ENCODE results near the gene RBM48. TPM values are rescaled to one million over a fixed set of nuclear protein-coding genes. Genes with fewer than 3 reads are reported as not detected.

The RBM48 gene
- total RNA-seq, 1 experiment from 2014 or later = 14.6 TPM

DNA sequence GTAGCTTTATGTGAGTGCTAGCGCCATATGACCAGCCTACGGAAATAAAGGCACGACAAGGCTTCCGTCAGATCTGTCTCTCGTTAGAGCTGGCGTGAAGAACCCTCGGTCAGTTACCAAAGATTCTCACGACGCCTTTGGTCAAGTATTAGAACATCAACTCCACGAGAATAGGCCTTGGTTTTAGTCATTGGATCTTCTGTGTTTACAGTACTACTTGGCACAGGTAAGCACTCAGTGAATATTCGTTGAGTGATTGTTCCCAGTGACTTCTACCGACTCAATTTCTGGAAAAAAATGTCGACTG lies 316 bp downstream of the RBM48 start:
- CTCF ChIA-PET = interaction anchor here (0.7 to 1.3 kb wide), 5 partner anchors 11 to 81 kb away, joined by 3 to 6 read pairs (median 4); partner anchors contain the start of genes FAM133B and GATAD1

More for the DNA sequence above, 316 bp downstream of the RBM48 start:
- Histone ChIP-seq H3K4me3 (replicated peaks in 1 of 2; ENCODE audit: low read depth in 1 of 2, low read length in 2 of 2) (peak overlapping the region; percentile 83 to 85), H2AFZ (ENCODE audit: low read depth, low read length, poor library complexity, severe bottlenecking) (peak overlapping the region; percentile 51), H4K20me1 (ENCODE audit: insufficient read depth) (no peaks in the 10 kb centered on the region), H3K9ac (ENCODE audit: low read length) (peak overlapping the region; percentile 79), H3K9me3 (ENCODE audit: control insufficient read depth in 1 of 2, insufficient read depth in 1 of 2, low read depth in 1 of 2, low read length in 2 of 2) (no peaks in the 10 kb centered on the region), H3K36me3 (ENCODE audit: control insufficient read depth in 1 of 2, insufficient read depth in 2 of 2, low read length in 2 of 2) (peaks cover 8 to 18% of the 10 kb centered on the region in 2 experiments; a peak in 3 of 4 replicates), H3K4me2 (ENCODE audit: low read length) (peak overlapping the region; percentile 76), H3K4me1 (ENCODE audit: control insufficient read depth in 1 of 2, insufficient read depth in 2 of 2, low read length in 2 of 2) (peaks cover 5 to 12% of the 10 kb centered on the region in 2 experiments; a peak in 3 of 4 replicates), H3K79me2 (ENCODE audit: insufficient read depth, low read length) (peaks cover 43% of the 10 kb centered on the region), H3K27me3 (ENCODE audit: insufficient read depth, low read length) (no peaks in the 10 kb centered on the region), H3K9me2 (ENCODE audit: insufficient read depth) (no peaks in the 10 kb centered on the region), H3K27ac (ENCODE audit: low read depth, low read length) (peak overlapping the region; percentile 41)
- peak; percentile 5; the same call in 1 of the 2 replicates for ATAC-seq
- ChIA-PET RAD21 (ENCODE audit: low non-redundant PET in 1 of 2, low total read pairs in 2 of 2, uncharacterized antibody in 2 of 2, unreplicated experiment in 2 of 2) (interaction anchor here (0.7 kb wide), 2 partner anchors 37 to 1184 kb away, joined by 3 read pairs; no protein-coding TSS in a partner anchor), POLR2A (interaction anchor here (0.9 kb wide), 2 partner anchors 15 to 61 kb away, joined by 4 read pairs; partner anchors contain the start of gene FAM133B)
- TF ChIP-seq, protein P1, sequence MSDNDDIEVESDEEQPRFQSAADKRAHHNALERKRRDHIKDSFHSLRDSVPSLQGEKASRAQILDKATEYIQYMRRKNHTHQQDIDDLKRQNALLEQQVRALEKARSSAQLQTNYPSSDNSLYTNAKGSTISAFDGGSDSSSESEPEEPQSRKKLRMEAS (IDR thresholded peaks at IDR 0.05) = no peak
- TF ChIP-seq RAD21 (IDR thresholded peaks at IDR 0.05; ENCODE audit: low read depth) (no peak), JUND (IDR thresholded peaks at IDR 0.05) (no peak), ZNF274 (IDR thresholded peaks at IDR 0.05; ENCODE audit: low read depth, low read length) (no peak), SRF (IDR thresholded peaks at IDR 0.05; ENCODE audit: low read depth) (no peak), ELF1 (IDR thresholded peaks at IDR 0.05; ENCODE audit: borderline replicate concordance, low read depth) (no peak), SIN3A (IDR thresholded peaks at IDR 0.05; ENCODE audit: low read depth) (no peak), CEBPB (IDR thresholded peaks at IDR 0.05; ENCODE audit: low read depth) (no peak), EZH2 (IDR thresholded peaks at IDR 0.05) (no peak), EGR1 (IDR thresholded peaks at IDR 0.05; ENCODE audit: low read depth) (no peak), SP1 (IDR thresholded peaks at IDR 0.05; ENCODE audit: low read depth) (no peak), EZH2phosphoT487 (IDR thresholded peaks at IDR 0.05; ENCODE audit: borderline replicate concordance) (no peak)
- TF ChIP-seq, protein P2, sequence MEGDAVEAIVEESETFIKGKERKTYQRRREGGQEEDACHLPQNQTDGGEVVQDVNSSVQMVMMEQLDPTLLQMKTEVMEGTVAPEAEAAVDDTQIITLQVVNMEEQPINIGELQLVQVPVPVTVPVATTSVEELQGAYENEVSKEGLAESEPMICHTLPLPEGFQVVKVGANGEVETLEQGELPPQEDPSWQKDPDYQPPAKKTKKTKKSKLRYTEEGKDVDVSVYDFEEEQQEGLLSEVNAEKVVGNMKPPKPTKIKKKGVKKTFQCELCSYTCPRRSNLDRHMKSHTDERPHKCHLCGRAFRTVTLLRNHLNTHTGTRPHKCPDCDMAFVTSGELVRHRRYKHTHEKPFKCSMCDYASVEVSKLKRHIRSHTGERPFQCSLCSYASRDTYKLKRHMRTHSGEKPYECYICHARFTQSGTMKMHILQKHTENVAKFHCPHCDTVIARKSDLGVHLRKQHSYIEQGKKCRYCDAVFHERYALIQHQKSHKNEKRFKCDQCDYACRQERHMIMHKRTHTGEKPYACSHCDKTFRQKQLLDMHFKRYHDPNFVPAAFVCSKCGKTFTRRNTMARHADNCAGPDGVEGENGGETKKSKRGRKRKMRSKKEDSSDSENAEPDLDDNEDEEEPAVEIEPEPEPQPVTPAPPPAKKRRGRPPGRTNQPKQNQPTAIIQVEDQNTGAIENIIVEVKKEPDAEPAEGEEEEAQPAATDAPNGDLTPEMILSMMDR (IDR thresholded peaks at IDR 0.05 in 2 of 3, conservative IDR thresholded peaks at IDR 0.05 in 1 of 3; ENCODE audit: borderline replicate concordance in 1 of 3, insufficient read depth in 1 of 3, low read depth in 2 of 3, low read length in 2 of 3) = no peak
- TF ChIP-seq, protein P3, sequence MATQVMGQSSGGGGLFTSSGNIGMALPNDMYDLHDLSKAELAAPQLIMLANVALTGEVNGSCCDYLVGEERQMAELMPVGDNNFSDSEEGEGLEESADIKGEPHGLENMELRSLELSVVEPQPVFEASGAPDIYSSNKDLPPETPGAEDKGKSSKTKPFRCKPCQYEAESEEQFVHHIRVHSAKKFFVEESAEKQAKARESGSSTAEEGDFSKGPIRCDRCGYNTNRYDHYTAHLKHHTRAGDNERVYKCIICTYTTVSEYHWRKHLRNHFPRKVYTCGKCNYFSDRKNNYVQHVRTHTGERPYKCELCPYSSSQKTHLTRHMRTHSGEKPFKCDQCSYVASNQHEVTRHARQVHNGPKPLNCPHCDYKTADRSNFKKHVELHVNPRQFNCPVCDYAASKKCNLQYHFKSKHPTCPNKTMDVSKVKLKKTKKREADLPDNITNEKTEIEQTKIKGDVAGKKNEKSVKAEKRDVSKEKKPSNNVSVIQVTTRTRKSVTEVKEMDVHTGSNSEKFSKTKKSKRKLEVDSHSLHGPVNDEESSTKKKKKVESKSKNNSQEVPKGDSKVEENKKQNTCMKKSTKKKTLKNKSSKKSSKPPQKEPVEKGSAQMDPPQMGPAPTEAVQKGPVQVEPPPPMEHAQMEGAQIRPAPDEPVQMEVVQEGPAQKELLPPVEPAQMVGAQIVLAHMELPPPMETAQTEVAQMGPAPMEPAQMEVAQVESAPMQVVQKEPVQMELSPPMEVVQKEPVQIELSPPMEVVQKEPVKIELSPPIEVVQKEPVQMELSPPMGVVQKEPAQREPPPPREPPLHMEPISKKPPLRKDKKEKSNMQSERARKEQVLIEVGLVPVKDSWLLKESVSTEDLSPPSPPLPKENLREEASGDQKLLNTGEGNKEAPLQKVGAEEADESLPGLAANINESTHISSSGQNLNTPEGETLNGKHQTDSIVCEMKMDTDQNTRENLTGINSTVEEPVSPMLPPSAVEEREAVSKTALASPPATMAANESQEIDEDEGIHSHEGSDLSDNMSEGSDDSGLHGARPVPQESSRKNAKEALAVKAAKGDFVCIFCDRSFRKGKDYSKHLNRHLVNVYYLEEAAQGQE (IDR thresholded peaks at IDR 0.05; ENCODE audit: low read depth) = no peak
- TF ChIP-seq, protein P4, sequence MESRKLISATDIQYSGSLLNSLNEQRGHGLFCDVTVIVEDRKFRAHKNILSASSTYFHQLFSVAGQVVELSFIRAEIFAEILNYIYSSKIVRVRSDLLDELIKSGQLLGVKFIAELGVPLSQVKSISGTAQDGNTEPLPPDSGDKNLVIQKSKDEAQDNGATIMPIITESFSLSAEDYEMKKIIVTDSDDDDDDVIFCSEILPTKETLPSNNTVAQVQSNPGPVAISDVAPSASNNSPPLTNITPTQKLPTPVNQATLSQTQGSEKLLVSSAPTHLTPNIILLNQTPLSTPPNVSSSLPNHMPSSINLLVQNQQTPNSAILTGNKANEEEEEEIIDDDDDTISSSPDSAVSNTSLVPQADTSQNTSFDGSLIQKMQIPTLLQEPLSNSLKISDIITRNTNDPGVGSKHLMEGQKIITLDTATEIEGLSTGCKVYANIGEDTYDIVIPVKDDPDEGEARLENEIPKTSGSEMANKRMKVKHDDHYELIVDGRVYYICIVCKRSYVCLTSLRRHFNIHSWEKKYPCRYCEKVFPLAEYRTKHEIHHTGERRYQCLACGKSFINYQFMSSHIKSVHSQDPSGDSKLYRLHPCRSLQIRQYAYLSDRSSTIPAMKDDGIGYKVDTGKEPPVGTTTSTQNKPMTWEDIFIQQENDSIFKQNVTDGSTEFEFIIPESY (IDR thresholded peaks at IDR 0.05; ENCODE audit: extremely low read depth, insufficient replicate concordance, low read length) = no peak
- TF ChIP-seq, protein P5, sequence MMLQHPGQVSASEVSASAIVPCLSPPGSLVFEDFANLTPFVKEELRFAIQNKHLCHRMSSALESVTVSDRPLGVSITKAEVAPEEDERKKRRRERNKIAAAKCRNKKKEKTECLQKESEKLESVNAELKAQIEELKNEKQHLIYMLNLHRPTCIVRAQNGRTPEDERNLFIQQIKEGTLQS (IDR thresholded peaks at IDR 0.05) = no peak
- intact Hi-C loops (cut with micrococcal nuclease) = loop anchor here (5.0 kb wide), 2 partner anchors 303 to 703 kb away; partner anchors contain the start of gene VPS50
- DNase-seq (ENCODE audit: low read depth, low spot score) = no peak
- TSS peak; percentile 83 for BruUV-seq (replicated peaks)

All from HCT116 (cell line).